ENCODE measurements around the gene DMBX1.

Gene DMBX1

GRCh38 chr1:46459315-46459714 lies 30.3 kb upstream of the DMBX1 start:
- DNase-seq (ENCODE audit: low spot score): no peak

GRCh38 chr1:46461017-46461808 lies 28.4 kb upstream of the DMBX1 start:
- no peak for DNase-seq (ENCODE audit: low spot score)

GRCh38 chr1:46461809-46462448 lies 27.7 kb upstream of the DMBX1 start:
- no peak for DNase-seq (ENCODE audit: low spot score)

DNA sequence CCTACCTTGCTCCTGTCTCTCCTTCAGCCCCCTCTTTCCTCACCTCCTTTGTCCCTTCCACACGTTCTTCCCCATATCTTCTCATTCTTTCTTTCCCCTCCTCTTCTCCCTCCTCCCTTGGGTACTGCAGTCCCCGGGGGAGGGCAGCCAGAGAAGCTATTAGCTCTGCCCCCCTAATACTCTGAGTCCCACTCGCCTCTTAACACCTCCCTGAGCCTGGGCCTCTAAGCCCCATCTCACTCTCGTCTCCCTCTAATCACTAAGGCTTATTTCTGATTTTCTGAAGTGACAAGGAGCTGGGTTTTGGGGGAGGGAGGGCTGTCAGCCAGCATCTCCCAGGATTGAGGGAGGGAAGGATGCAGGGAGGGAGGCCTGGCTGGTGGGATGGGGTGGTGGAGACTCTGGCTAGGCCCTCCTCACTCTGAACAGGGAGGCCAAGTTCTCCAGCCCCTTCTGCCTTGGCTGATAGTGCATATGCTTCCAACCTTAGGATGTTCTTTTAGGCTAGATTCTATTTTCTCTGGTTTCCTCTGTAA lies 25.6 kb upstream of the DMBX1 start:
- DNase-seq (ENCODE audit: low spot score): no peak

- DNase-seq (ENCODE audit: low spot score): no peak
Measured at GRCh38 chr1:46464915-46465314, 24.7 kb upstream of the DMBX1 start.

DNA sequence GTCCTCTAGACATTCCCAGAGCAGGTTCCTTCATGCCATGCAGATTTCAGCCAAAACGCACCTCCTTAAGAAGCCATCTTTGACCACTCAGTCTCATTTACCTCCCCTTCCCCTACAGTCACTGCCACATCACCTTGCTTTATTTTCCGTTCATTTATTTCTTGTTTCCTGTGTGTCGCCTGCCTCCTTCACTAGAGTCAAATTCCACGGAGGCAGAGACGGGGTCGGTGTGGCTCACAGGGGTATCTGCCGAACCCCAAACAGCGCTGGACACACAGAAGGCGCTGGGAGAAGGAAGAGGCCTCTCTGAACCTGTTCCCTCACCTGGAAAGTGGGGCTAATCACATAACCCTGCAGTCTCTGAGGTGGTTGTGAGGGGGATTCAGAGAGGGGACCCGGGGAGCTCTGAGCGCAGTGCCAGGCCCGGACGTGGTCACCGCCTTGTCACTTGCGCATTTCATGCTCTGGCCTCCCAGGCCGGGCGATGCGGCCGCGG lies 23.6 kb upstream of the DMBX1 start:
- DNase-seq (ENCODE audit: low spot score): no peak

- peak; percentile 74 for DNase-seq (ENCODE audit: low spot score)
Measured at GRCh38 chr1:46466477-46467182, 23.0 kb upstream of the DMBX1 start.

DNA sequence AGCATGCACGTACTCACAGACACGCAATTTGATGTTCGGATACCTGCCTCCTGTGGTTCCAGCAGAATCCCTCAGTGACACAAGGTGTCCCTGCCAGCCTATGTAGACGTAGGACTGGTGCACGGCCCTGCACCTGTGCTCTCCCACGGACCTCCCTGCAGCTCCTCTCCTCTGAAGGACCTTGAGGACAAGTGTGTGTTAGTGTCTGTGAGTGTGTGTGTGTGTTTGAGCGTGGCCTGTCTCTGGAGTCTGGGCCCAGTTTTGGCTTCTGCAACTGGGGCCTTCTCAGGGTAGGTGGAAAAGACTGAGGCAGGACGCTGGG lies 22.5 kb upstream of the DMBX1 start:
- no peak for DNase-seq (ENCODE audit: low spot score)

DNA sequence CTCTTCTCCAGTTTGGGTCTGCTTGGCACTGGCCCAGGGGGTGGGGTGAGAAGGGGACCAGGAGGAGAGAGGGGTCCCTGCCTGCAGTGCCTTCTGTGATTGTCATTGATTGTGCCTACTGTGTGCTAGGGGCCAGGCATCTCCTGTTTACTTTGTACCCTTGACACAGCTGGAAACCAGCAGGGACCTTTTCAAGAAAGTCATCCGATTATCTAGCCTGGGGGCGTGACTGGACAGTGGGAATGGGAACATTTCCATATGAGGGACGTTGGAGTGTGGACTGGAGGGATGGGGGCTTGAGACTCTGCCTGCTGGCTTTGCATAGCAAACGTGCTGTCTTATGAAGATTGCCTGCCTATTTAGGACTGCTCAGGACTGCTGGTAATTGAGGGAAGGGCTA lies 19.8 kb upstream of the DMBX1 start:
- DNase-seq (ENCODE audit: low spot score): no peak

- DNase-seq (ENCODE audit: low spot score): no peak
Measured at GRCh38 chr1:46471848-46472492, 17.7 kb upstream of the DMBX1 start.

GRCh38 chr1:46472498-46473181 lies 17.0 kb upstream of the DMBX1 start:
- DNase-seq (ENCODE audit: low spot score): no peak

DNA sequence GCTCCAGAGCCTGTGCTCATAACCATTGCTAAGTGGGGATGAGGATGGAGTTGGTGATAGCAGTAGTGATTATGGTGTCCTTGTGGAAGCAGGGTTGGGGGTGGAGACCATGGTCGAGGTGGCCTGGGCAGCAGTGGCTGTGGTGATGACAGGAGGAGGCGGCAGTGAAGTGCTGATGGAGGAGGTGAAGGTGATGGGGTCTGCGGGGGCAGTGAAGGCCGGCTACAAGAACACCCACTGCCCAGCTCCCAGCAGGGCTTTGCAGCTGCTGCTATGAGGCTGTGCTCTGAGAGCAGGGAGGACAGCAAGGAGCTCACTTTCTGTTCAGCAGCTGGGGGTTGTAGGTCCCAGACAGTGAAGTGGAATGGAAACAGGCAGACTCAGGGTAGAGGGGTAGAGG lies 15.6 kb upstream of the DMBX1 start:
- DNase-seq (ENCODE audit: low spot score): no peak

- DNase-seq (ENCODE audit: low spot score): no peak
Measured at GRCh38 chr1:46474570-46474969, 15.1 kb upstream of the DMBX1 start.

DNA sequence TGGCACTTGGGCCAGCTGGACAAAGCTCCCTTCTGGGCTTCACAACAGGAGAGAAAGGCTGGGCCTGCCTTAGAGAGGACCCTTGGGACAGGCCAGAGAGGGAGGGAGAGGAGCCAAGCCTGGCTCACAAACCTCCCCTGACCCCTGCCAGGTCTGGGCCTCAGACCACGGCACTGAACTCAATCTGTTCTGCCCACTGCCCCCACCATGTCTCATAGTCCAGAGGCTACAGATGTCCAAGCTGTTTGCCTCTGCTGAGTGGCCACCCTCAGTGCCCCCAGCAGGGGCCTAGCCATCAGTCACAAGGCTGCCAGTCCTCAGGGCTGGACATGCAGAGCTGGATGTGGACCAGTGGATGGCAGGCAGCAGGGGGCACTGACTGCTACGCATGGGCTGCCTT lies 13.0 kb upstream of the DMBX1 start:
- no peak for DNase-seq (ENCODE audit: low spot score)

DNA sequence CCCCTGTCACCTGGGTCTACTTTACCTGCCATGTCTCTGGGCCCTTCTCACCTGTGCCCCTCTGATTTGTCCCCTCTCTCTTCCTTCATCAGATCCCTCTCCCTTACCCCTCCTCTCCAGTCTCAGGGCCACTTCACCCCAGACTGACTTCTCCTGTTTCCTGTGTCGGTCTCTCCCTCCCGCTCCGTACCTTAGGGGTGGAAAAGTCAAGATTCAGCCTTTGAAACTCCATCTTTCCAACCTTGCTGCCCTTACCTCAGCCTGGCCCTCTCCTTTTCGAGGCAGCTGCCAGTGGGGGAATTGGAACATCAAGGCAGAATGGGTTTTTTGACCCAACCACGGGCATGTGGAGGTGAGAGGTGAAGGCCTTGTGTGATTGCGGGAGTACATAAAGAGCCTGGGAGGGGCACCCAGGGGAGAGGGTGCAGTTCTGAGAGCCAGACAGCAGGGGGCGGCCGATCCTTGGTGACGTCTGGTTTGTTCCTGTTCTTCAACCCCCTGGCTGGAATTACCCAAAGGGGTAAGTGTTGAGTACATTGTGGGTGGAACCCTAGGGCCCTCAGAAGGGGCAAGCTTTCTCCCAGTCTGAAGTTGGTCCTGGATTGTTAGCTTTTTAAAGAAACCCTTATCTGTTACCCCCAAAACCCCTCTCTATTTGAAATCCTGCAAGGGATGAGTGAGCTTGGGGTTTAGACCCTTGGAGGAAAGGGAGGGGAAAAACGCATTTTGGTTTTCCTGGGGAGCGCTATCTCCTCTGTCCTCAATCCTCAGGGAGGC lies 12.3 kb upstream of the DMBX1 start:
- DNase-seq (ENCODE audit: low spot score): peak; percentile 93

DNA sequence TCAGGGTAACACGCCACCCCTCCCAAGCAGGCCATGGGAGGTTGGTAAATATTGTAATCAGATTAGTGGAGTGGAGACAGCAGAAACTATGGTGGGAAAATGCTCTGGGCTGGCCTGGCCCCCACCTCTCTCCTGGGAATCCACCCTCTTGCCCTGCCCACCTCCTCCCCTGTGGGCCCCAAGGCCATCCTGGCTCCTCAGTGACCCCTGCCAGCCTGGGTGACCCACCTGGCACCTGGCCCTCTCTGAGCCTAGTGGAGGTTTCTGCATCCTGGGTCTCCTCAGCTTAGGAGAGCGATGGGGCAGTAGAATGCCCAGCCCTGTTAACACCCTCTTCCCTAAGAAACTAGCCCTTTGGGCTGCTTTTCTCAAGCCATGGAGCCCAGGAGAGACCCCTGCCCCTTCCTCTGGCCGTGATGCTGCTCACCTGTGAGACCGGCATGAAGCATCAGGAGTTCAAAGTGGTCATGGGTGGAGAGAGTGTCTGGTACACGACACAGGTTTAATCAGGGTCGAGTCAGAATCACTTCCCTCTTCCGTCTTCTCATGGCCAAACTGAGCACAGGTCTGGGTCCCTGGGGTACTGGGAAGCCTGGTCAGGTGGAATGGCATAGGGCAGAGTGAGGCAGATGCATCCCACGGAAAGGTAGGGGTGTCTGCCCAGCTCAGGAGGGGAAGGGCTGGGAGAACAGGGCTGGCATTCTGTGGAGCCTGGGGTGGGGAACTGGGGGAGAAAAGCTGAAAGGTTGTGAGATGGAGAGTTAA lies 10.7 kb upstream of the DMBX1 start:
- DNase-seq (ENCODE audit: low spot score): no peak

DNA sequence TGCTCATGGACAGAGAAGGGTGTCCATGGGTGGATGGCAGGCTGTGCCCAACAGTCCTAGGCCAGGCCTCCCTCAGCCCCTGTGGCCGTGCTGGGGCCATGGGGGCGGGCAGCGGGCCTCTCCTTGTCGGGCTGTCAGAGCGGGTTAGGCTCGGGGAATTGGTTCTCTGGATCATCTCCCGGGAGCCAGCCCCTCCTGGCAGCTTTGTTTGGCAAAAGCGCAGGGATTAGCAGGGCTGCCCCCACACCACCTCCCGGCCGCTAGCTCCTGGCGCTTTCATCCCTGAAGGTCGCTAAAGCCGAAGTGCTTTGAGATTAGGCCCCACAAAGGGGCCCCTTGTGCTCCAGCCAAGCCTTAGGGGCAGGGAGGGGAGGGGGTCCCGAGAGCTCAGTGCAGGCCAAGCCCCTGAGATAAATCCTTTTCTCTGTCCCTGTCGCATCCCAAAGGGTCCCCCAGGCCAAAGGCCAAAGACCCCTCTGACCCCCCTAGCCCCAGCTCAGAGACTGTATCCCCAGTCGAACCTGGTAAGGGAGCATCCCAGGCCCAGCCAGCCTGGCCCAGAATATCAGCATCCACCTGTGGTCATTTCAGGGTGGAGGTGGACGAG lies 9.8 kb upstream of the DMBX1 start:
- no peak for DNase-seq (ENCODE audit: low spot score)

- DNase-seq (ENCODE audit: low spot score): peak; percentile 52
Measured at GRCh38 chr1:46480959-46481646, 8.5 kb upstream of the DMBX1 start.

GRCh38 chr1:46481961-46482360 lies 7.7 kb upstream of the DMBX1 start:
- DNase-seq (ENCODE audit: low spot score): no peak
